Measurements from ENCODE around the gene NFIX. TPM values are rescaled to one million over a fixed set of nuclear protein-coding genes. Genes with fewer than 3 reads are reported as not detected.

Gene NFIX
- total and polyA plus RNA-seq, 9 of the 15 experiments (the other 6 are each of a cell fraction or from before 2014, with no cell fraction given) = 0.28 to 26.8 (median 5.4) TPM

DNA sequence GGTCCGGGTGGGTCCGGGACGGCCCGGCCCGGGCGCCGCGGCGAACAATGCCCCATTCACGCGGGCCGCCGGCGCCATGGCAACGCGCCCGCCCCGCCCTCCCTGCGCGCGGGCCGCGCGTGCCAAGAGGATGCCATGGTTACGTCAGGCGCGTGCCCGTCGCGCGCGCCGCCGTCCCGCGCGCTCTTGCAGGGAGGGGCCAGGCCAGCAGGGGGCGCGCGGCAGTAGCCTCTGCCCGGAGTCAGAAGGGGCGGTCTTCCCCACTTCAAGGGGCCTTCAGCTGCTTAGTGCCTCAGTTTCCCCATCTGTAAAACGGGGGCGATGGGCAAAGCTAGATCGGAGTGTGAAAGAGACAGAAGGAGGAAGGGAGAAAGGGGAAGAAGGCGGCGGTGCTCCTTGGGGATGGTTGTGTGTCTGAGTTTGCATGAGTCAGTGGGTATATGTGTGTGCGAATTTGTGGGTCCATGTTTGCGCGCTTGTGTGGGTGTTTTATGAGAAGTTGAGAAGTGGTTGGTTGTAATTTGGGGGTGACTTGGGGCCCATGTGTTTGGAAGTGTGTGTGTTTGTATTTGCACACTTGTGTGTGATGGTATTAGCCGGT, 11.6 kb upstream of the NFIX start (continued):
- TF ChIP-seq, protein P1, sequence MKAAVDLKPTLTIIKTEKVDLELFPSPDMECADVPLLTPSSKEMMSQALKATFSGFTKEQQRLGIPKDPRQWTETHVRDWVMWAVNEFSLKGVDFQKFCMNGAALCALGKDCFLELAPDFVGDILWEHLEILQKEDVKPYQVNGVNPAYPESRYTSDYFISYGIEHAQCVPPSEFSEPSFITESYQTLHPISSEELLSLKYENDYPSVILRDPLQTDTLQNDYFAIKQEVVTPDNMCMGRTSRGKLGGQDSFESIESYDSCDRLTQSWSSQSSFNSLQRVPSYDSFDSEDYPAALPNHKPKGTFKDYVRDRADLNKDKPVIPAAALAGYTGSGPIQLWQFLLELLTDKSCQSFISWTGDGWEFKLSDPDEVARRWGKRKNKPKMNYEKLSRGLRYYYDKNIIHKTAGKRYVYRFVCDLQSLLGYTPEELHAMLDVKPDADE (conservative IDR thresholded peaks at IDR 0.05; ENCODE audit: control insufficient read depth, low read depth, low read length) = no peak
- TF ChIP-seq BRF1 (IDR thresholded peaks at IDR 0.05; ENCODE audit: borderline replicate concordance, extremely low read depth, insufficient read length) (no peak), MAFK (IDR thresholded peaks at IDR 0.05; ENCODE audit: low read length) (peak; percentile 21; the same call in 1 of the 2 replicates), ZBED1 (IDR thresholded peaks at IDR 0.05) (no peak), MTA3 (IDR thresholded peaks at IDR 0.05; ENCODE audit: borderline replicate concordance) (0 out of 2 replicates have a peak, but pooled peaks have one; percentile 54), ELF2 (CRISPR knock-in tag; IDR thresholded peaks at IDR 0.05) (no peak), NR2C1 (IDR thresholded peaks at IDR 0.05) (no peak), NR2C1 (tag; IDR thresholded peaks at IDR 0.05) (no peak), ZNF766 (CRISPR knock-in tag; conservative IDR thresholded peaks at IDR 0.05) (peak; percentile 96), POLR2AphosphoS2 (IDR thresholded peaks at IDR 0.05; ENCODE audit: low read length) (no peak), ZNF143 (CRISPR knock-in tag; IDR thresholded peaks at IDR 0.05) (no peak), HDAC8 (tag; IDR thresholded peaks at IDR 0.05) (peak; percentile 70), LCOR (CRISPR knock-in tag; IDR thresholded peaks at IDR 0.05) (no peak), ZC3H11A (IDR thresholded peaks at IDR 0.05; ENCODE audit: low read depth, low read length) (no peak; the same call in 1 of the 2 replicates), CCNT2 (IDR thresholded peaks at IDR 0.05; ENCODE audit: borderline replicate concordance, extremely low read depth, insufficient read length, low read depth, low read length) (peak; percentile 37), XRCC3 (IDR thresholded peaks at IDR 0.05) (no peak)
- TF ChIP-seq, protein P2, sequence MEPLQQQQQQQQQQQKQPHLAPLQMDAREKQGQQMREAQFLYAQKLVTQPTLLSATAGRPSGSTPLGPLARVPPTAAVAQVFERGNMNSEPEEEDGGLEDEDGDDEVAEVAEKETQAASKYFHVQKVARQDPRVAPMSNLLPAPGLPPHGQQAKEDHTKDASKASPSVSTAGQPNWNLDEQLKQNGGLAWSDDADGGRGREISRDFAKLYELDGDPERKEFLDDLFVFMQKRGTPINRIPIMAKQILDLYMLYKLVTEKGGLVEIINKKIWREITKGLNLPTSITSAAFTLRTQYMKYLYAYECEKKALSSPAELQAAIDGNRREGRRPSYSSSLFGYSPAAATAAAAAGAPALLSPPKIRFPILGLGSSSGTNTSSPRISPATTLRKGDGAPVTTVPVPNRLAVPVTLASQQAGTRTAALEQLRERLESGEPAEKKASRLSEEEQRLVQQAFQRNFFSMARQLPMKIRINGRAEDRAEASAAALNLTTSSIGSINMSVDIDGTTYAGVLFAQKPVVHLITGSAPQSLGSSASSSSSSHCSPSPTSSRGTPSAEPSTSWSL (CRISPR knock-in tag; IDR thresholded peaks at IDR 0.05; ENCODE audit: borderline replicate concordance) = no peak
- TF ChIP-seq, protein P3, sequence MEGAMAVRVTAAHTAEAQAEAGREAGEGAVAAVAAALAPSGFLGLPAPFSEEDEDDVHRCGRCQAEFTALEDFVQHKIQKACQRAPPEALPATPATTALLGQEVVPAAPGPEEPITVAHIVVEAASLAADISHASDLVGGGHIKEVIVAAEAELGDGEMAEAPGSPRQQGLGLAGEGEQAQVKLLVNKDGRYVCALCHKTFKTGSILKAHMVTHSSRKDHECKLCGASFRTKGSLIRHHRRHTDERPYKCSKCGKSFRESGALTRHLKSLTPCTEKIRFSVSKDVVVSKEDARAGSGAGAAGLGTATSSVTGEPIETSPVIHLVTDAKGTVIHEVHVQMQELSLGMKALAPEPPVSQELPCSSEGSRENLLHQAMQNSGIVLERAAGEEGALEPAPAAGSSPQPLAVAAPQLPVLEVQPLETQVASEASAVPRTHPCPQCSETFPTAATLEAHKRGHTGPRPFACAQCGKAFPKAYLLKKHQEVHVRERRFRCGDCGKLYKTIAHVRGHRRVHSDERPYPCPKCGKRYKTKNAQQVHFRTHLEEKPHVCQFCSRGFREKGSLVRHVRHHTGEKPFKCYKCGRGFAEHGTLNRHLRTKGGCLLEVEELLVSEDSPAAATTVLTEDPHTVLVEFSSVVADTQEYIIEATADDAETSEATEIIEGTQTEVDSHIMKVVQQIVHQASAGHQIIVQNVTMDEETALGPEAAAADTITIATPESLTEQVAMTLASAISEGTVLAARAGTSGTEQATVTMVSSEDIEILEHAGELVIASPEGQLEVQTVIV (CRISPR knock-in tag; IDR thresholded peaks at IDR 0.05; ENCODE audit: borderline replicate concordance) = no peak
- TF ChIP-seq, protein P4, sequence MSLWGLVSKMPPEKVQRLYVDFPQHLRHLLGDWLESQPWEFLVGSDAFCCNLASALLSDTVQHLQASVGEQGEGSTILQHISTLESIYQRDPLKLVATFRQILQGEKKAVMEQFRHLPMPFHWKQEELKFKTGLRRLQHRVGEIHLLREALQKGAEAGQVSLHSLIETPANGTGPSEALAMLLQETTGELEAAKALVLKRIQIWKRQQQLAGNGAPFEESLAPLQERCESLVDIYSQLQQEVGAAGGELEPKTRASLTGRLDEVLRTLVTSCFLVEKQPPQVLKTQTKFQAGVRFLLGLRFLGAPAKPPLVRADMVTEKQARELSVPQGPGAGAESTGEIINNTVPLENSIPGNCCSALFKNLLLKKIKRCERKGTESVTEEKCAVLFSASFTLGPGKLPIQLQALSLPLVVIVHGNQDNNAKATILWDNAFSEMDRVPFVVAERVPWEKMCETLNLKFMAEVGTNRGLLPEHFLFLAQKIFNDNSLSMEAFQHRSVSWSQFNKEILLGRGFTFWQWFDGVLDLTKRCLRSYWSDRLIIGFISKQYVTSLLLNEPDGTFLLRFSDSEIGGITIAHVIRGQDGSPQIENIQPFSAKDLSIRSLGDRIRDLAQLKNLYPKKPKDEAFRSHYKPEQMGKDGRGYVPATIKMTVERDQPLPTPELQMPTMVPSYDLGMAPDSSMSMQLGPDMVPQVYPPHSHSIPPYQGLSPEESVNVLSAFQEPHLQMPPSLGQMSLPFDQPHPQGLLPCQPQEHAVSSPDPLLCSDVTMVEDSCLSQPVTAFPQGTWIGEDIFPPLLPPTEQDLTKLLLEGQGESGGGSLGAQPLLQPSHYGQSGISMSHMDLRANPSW (CRISPR knock-in tag; IDR thresholded peaks at IDR 0.05) = no peak
- TF ChIP-seq, protein P5, sequence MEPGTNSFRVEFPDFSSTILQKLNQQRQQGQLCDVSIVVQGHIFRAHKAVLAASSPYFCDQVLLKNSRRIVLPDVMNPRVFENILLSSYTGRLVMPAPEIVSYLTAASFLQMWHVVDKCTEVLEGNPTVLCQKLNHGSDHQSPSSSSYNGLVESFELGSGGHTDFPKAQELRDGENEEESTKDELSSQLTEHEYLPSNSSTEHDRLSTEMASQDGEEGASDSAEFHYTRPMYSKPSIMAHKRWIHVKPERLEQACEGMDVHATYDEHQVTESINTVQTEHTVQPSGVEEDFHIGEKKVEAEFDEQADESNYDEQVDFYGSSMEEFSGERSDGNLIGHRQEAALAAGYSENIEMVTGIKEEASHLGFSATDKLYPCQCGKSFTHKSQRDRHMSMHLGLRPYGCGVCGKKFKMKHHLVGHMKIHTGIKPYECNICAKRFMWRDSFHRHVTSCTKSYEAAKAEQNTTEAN (CRISPR knock-in tag; IDR thresholded peaks at IDR 0.05) = peak; percentile 13; the same call in 1 of the 2 replicates
